K562 (cell line): ENCODE data around the gene C2CD4C. TPM values are rescaled to one million over a fixed set of nuclear protein-coding genes. Genes with fewer than 3 reads are reported as not detected.

Experiments used
- CBX2 ChIP-seq: fragments of 200-600 bp; sonication (generic); IDR thresholded peaks from one replicate; pipeline ENCODE4 v1.6.1; 2012; ENCODE audit warnings: mild to moderate bottlenecking, low read length, inconsistent platforms; ENCODE audit not compliant: insufficient read depth, poor library complexity, severe bottlenecking
- ELF4 ChIP-seq: fragments of 450-650 bp; formaldehyde crosslinking; IDR thresholded peaks from 2 replicates; pipeline ENCODE4 v1.4.0; 2022; ENCODE audit warnings: missing genetic modification characterization
- FOXK1 ChIP-seq: sonication (generic); formaldehyde crosslinking; IDR thresholded peaks from 2 replicates; pipeline ENCODE4 v1.8.0; 2022; ENCODE audit warnings: missing genetic modification reagents, mild to moderate bottlenecking, borderline replicate concordance
- HMG20A ChIP-seq: fragments of 450-650 bp; formaldehyde crosslinking; conservative IDR thresholded peaks from 2 replicates; pipeline ENCODE4 v1.4.0; 2020; ENCODE audit warnings: mild to moderate bottlenecking, mixed read lengths
- HMGN3 ChIP-seq: IDR thresholded peaks from 2 replicates; pipeline ENCODE4 v1.6.1; 2011; ENCODE audit warnings: borderline replicate concordance, low read depth, mild to moderate bottlenecking, mixed read lengths, low read length; ENCODE audit not compliant: insufficient read length; ENCODE audit errors: extremely low read depth
- PTBP1 ChIP-seq: fragments of 200-400 bp; formaldehyde crosslinking; IDR thresholded peaks from 2 replicates; pipeline ENCODE4 v1.6.1; 2017; ENCODE audit warnings: low read depth, low read length
- polyA plus RNA-seq, 8 experiments: library from polyadenylated mRNA; depleted of rRNA in 4 of 8; stranded (reverse) in 5 of 8; unstranded in 3 of 8; fragments of >200 nt; fragmentation: Nextera tagmentation in 2 of 8; fragmentation: Illumina TruSeq in 1 of 8; extraction: Ambion mirVana in 2 of 8; extraction: Trizol in 1 of 8; gene quantifications; 2 replicates each; pipeline versions ENCODE4 v1.2.1 to v1.2.3, GENCODE V29; 2011 to 2014; ENCODE audit warnings: inconsistent platforms in 1 of 8, missing spikeins in 1 of 8
- total RNA-seq, 7 experiments: library from RNA; depleted of rRNA in 6 of 7; stranded (reverse); fragments of >200 nt in 6 of 7; fragmentation: Illumina TruSeq in 2 of 7; extraction: Trizol in 2 of 7; gene quantifications; 2 replicates each; pipeline versions ENCODE4 v1.2.1 to v1.2.3, GENCODE V29; 2011 to 2021; ENCODE audit warnings: low replicate concordance in 1 of 7
- TF ChIP-seq, protein P1 (sequence below): fragments of 450-650 bp; IDR thresholded peaks from 2 replicates; pipeline ENCODE4 v1.7.1; 2018; ENCODE audit warnings: mild to moderate bottlenecking, low read depth; ENCODE audit not compliant: partially characterized antibody
- TF ChIP-seq, protein P2 (sequence below): sonication (generic); formaldehyde crosslinking; IDR thresholded peaks from 2 replicates; pipeline ENCODE4 v1.8.0; 2022; ENCODE audit warnings: mild to moderate bottlenecking, missing genetic modification reagents
- TF ChIP-seq, protein P3 (sequence below): fragments of 450-650 bp; IDR thresholded peaks from 2 replicates; pipeline ENCODE4 v1.6.1; 2014; ENCODE audit warnings: low read depth, mild to moderate bottlenecking, moderate library complexity, borderline replicate concordance
- TF ChIP-seq, protein P4 (sequence below): sonication (generic); formaldehyde crosslinking; IDR thresholded peaks from 2 replicates; pipeline ENCODE4 v1.4.0; 2020; ENCODE audit warnings: mild to moderate bottlenecking, missing genetic modification reagents

Gene C2CD4C
- total and polyA plus RNA-seq, 9 of the 15 experiments (the other 6 are each of a cell fraction or from before 2014, with no cell fraction given): 0.01 to 0.07 TPM; not detected in 7

DNA sequence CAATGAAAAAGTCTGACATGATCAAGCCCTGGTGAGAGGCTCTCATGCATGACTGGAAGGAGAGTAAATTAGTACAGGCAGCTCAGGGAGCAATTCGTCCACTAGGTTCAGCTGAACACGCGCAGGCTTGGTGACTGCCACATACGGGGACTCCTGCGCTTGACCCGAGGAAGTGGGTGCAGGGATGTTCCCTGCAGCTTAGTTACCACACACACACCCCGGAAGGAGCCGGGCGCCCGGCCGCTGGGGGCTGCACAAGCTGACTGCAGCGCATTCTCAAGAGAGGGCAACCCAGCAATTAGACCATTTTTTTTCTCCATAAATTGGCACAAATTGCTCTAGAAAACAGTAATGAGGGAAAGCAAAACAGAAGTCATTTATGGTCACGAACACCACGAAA is 41.4 kb downstream of the C2CD4C start (continued):
- TF ChIP-seq, protein P1, sequence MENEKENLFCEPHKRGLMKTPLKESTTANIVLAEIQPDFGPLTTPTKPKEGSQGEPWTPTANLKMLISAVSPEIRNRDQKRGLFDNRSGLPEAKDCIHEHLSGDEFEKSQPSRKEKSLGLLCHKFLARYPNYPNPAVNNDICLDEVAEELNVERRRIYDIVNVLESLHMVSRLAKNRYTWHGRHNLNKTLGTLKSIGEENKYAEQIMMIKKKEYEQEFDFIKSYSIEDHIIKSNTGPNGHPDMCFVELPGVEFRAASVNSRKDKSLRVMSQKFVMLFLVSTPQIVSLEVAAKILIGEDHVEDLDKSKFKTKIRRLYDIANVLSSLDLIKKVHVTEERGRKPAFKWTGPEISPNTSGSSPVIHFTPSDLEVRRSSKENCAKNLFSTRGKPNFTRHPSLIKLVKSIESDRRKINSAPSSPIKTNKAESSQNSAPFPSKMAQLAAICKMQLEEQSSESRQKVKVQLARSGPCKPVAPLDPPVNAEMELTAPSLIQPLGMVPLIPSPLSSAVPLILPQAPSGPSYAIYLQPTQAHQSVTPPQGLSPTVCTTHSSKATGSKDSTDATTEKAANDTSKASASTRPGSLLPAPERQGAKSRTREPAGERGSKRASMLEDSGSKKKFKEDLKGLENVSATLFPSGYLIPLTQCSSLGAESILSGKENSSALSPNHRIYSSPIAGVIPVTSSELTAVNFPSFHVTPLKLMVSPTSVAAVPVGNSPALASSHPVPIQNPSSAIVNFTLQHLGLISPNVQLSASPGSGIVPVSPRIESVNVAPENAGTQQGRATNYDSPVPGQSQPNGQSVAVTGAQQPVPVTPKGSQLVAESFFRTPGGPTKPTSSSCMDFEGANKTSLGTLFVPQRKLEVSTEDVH: no peak
- TF ChIP-seq, protein P2, sequence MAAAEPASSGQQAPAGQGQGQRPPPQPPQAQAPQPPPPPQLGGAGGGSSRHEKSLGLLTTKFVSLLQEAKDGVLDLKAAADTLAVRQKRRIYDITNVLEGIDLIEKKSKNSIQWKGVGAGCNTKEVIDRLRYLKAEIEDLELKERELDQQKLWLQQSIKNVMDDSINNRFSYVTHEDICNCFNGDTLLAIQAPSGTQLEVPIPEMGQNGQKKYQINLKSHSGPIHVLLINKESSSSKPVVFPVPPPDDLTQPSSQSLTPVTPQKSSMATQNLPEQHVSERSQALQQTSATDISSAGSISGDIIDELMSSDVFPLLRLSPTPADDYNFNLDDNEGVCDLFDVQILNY (CRISPR knock-in tag): no peak
- TF ChIP-seq PTBP1 (no peak), FOXK1 (CRISPR knock-in tag) (no peak), HMGN3 (no peak), HMG20A (CRISPR knock-in tag) (no peak), CBX2 (no peak), ELF4 (CRISPR knock-in tag) (no peak)
- TF ChIP-seq, protein P3, sequence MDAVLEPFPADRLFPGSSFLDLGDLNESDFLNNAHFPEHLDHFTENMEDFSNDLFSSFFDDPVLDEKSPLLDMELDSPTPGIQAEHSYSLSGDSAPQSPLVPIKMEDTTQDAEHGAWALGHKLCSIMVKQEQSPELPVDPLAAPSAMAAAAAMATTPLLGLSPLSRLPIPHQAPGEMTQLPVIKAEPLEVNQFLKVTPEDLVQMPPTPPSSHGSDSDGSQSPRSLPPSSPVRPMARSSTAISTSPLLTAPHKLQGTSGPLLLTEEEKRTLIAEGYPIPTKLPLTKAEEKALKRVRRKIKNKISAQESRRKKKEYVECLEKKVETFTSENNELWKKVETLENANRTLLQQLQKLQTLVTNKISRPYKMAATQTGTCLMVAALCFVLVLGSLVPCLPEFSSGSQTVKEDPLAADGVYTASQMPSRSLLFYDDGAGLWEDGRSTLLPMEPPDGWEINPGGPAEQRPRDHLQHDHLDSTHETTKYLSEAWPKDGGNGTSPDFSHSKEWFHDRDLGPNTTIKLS: no peak
- TF ChIP-seq, protein P4, sequence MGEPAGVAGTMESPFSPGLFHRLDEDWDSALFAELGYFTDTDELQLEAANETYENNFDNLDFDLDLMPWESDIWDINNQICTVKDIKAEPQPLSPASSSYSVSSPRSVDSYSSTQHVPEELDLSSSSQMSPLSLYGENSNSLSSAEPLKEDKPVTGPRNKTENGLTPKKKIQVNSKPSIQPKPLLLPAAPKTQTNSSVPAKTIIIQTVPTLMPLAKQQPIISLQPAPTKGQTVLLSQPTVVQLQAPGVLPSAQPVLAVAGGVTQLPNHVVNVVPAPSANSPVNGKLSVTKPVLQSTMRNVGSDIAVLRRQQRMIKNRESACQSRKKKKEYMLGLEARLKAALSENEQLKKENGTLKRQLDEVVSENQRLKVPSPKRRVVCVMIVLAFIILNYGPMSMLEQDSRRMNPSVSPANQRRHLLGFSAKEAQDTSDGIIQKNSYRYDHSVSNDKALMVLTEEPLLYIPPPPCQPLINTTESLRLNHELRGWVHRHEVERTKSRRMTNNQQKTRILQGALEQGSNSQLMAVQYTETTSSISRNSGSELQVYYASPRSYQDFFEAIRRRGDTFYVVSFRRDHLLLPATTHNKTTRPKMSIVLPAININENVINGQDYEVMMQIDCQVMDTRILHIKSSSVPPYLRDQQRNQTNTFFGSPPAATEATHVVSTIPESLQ (CRISPR knock-in tag): no peak
- TF ChIP-seq, all 486 proteins: peak for 0
